Measurements from ENCODE around the gene UBAP1L. TPM values are rescaled to one million over a fixed set of nuclear protein-coding genes. Genes with fewer than 3 reads are reported as not detected.
"Not testable (repeated sequence)": the region's sequence is repeated elsewhere in the genome, so short reads cannot be mapped to it uniquely, and the experiment has no call there.

The UBAP1L gene
- total and polyA plus RNA-seq, 8 donors: 1.8 to 5.3 (median 3.0) TPM; not detected in 2

DNA sequence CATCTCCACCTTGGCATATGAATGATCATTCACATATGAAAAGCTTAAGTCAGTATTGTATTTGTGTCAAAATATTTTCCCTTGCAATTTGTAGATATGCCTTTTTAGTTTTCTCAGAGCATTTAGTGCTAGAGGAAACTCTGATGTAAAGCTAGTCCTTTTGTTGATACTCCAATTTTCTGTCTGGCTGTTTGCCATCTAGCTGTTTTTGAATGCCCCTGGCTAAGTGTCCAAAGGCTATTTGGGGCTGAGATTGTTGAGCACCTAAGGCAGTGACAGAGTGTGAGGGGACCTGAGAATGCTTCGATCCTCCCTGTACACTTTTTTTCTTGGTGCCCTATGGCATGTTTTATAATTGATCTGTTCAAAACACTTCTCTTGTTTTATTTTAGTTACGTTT, 66.8 kb downstream of the UBAP1L start:
- TF ChIP-seq, protein P1, sequence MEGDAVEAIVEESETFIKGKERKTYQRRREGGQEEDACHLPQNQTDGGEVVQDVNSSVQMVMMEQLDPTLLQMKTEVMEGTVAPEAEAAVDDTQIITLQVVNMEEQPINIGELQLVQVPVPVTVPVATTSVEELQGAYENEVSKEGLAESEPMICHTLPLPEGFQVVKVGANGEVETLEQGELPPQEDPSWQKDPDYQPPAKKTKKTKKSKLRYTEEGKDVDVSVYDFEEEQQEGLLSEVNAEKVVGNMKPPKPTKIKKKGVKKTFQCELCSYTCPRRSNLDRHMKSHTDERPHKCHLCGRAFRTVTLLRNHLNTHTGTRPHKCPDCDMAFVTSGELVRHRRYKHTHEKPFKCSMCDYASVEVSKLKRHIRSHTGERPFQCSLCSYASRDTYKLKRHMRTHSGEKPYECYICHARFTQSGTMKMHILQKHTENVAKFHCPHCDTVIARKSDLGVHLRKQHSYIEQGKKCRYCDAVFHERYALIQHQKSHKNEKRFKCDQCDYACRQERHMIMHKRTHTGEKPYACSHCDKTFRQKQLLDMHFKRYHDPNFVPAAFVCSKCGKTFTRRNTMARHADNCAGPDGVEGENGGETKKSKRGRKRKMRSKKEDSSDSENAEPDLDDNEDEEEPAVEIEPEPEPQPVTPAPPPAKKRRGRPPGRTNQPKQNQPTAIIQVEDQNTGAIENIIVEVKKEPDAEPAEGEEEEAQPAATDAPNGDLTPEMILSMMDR (IDR thresholded peaks at IDR 0.05): no peak
- TF ChIP-seq EP300 (IDR thresholded peaks at IDR 0.05): no peak
- no peak for TF ChIP-seq POLR2A (IDR thresholded peaks at IDR 0.05)
- TF ChIP-seq POLR2AphosphoS5 (IDR thresholded peaks at IDR 0.05): no peak

DNA sequence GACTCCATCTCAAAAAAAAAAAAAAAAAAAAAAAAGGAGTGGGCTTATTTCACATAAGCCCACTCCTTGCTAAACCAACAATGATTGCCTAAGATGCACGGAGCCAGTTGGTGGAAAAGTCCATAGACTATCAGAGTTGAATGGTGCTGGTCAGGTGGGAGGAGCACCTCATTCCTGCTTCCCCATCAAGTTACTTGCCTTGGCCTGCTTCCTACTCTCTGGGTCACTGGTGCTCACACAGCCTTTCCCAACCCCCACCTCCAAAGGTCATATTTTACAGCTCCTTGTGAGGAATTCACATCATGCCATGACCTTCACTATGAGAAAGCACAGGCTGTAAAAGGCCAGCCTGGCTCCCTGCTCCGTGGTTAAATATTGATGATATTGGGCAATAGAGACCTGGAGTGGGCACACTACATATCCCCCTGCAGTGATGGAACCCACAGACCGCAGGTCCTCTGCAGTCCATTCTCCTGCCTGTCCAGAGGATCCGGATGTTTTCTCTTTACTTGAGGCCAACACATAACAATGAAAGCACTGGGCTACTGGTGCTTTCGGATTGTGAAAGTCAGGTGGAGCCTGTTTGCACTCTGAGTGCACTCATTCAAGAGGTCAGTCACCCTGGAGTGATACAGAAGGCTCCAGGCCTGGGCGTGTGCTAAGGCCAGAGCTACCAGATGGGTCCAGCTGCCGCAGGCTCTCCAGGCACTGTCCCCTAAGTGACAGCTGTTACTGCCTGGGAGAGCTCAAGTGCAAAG, 70.1 kb downstream of the UBAP1L start, which contains the start of gene SLC51B:
SLC51B (plus strand) TSS at position 664 of the 758 bp plus-strand sequence. CDS start 4,618 bp downstream, outside the sequence.
- 34 to 50% (median 41%) methylated on average over 7 of the region's 7 CpGs for WGBS, 5 donors
- TF ChIP-seq, protein P1 (IDR thresholded peaks at IDR 0.05): no peak
- TF ChIP-seq POLR2A (IDR thresholded peaks at IDR 0.05) (no peak), POLR2AphosphoS5 (IDR thresholded peaks at IDR 0.05) (peak in 2 of 3 donors; percentile 65 to 66)
- H3K27ac ChIP-seq: peak within 1 kb of the TSS in 4 of 5 donors; percentile 35 to 70 (median 62)
- H3K9me3 ChIP-seq: no peaks in the 10 kb centered on the region
- intact Hi-C loops (cut with DNase I; ENCODE audit: low total_unique reads): no loop called here
- peaks cover 19 to 37% (median 27%) of the 10 kb centered on the region in 4 donors for H3K4me1 ChIP-seq
- peak; percentile 61 to 80 for DNase-seq
- H3K4me3 ChIP-seq: no peak within 1 kb of the TSS
- H3K36me3 ChIP-seq: no peaks in the 10 kb centered on the region
- no peaks in the 10 kb centered on the region for H3K27me3 ChIP-seq

More for the DNA sequence above, 66.8 kb downstream of the UBAP1L start:
- H3K4me1 ChIP-seq: peaks cover 23 to 43% (median 31%) of the 10 kb centered on the region in 4 donors
- intact Hi-C loops (cut with DNase I; ENCODE audit: low total_unique reads): no loop called here
- DNase-seq: no peak
- H3K9me3 ChIP-seq: no peaks in the 10 kb centered on the region
- no peaks in the 10 kb centered on the region for H3K27me3 ChIP-seq
- 61 to 83% (median 71%) methylated on average over 2 of the region's 2 CpGs for WGBS, 5 donors
- no peak overlapping the region for H3K4me3 ChIP-seq
- no peak overlapping the region for H3K27ac ChIP-seq
- H3K36me3 ChIP-seq: peaks cover 0 to 7% (median 0%) of the 10 kb centered on the region in 4 donors

DNA sequence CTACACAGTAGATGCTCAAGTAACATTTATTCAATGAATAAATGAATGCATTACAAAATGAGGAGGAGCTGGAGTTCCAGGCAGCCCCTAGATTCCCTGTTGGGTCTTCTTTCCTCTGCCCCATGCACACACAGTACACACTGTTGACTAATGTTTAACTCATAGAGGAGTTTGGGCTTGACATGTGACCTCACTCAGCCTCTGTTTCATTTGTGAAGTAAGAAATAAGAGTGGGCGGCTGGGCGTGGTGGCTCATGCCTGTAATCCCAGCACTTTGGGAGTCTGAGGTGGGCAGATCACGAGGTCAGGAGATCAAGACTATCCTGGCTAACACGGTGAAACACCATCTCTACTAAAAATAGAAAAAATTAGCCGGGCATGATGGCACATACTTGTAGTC, 70.8 kb downstream of the UBAP1L start:
- peak in 1 of 3 donors; percentile 20 for TF ChIP-seq POLR2AphosphoS5 (IDR thresholded peaks at IDR 0.05)
- H3K27me3 ChIP-seq; intact Hi-C loops (cut with DNase I; ENCODE audit: low total_unique reads); H3K4me3 ChIP-seq; H3K36me3 ChIP-seq; H3K9me3 ChIP-seq: not testable (repeated sequence)
- H3K4me1 ChIP-seq: peaks cover 14 to 30% (median 20%) of the 10 kb centered on the region in 4 donors
- H3K27ac ChIP-seq: peak overlapping the region in 2 of 5 donors; percentile 35 to 70
- peak; percentile 25 to 50 for DNase-seq
- WGBS, 5 donors: 44 to 62% (median 59%) methylated on average over 5 of the region's 5 CpGs

DNA sequence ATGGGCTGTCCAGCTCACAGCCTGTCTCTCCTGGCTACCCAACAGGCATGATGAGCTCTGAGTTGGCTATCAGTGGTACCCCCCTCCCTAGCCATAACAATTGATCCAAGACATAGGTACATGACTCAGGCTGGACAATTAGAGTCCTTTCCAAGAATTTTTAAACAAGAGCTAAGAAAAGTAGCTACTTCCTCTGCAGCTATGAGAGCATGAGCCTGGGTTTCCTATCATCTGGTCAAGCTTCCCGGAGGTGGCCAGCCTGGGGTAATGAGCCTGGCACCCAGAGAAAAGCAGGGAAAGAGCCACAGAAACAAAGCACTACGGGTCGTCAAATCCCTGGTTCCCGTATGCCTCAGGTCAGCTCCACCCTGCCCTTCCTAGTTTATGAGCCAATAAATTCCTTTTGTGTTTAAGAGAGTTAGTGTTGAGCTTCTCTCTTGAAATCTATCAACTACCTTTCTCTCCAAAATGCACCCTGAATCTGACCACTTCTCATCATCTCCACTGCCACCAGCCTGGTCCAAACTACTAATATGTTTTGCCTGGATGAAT, 72.1 kb downstream of the UBAP1L start:
- H3K27ac ChIP-seq: peak overlapping the region in 1 of 5 donors; percentile 27
- no peaks in the 10 kb centered on the region for H3K9me3 ChIP-seq
- H3K36me3 ChIP-seq: no peaks in the 10 kb centered on the region
- H3K4me1 ChIP-seq: peaks cover 14 to 22% (median 18%) of the 10 kb centered on the region in 4 donors
- peak in 1 of 2 donors; percentile 13 for DNase-seq
- no peak for TF ChIP-seq EP300 (IDR thresholded peaks at IDR 0.05)
- TF ChIP-seq POLR2AphosphoS5 (IDR thresholded peaks at IDR 0.05): no peak
- no peak for TF ChIP-seq POLR2A (IDR thresholded peaks at IDR 0.05)
- TF ChIP-seq, protein P1 (IDR thresholded peaks at IDR 0.05): no peak
- no peaks in the 10 kb centered on the region for H3K27me3 ChIP-seq
- intact Hi-C loops (cut with DNase I; ENCODE audit: low total_unique reads): no loop called here
- 47 to 73% (median 60%) methylated on average over 4 of the region's 4 CpGs for WGBS, 5 donors
- no peak overlapping the region for H3K4me3 ChIP-seq

Small RNA genes within 50 kb of the gene (small RNA-seq; reads per million reads assigned to genes)
- gene AC013553.1: 0 reads per million in 4 donors

Other genes starting within 250 kb of the UBAP1L start
- 10 to 100 TPM in 2 of 5 donors, 1 to 10 TPM in 3; 4.0 to 43.8 (median 9.2) TPM for gene ANKDD1A, start 203.3 kb downstream of the UBAP1L start, total RNA-seq
- 1 to 10 TPM; 1.5 to 2.7 (median 1.7) TPM for gene ANKDD1A, start 203.3 kb downstream of the UBAP1L start, polyA plus RNA-seq
- 100 to 1,000 TPM in 1 of 5 donors, 10 to 100 TPM in 4; 21.6 to 129 (median 68.2) TPM for gene SPG21, start 125.3 kb downstream of the UBAP1L start, total RNA-seq
- 10 to 100 TPM; 61.6 to 68.7 (median 67.7) TPM for gene SPG21, start 125.3 kb downstream of the UBAP1L start, polyA plus RNA-seq
- gene MTFMT, start 85.6 kb downstream of the UBAP1L start, total RNA-seq: 100 to 1,000 TPM in 1 of 5 donors, 10 to 100 TPM in 2, 1 to 10 TPM in 1, not detected in 1; 9.7 to 105 (median 20.2) TPM
- 10 to 100 TPM in 1 of 3 donors, 1 to 10 TPM in 2; 5.3 to 12.0 (median 6.1) TPM for gene MTFMT, start 85.6 kb downstream of the UBAP1L start, polyA plus RNA-seq
- gene SLC51B, start 69.8 kb downstream of the UBAP1L start, total RNA-seq: 10 to 100 TPM in 1 of 5 donors, not detected in 4; 19.7 TPM
- under 1 TPM in 2 of 3 donors, not detected in 1; 0.38 to 0.62 TPM for gene SLC51B, start 69.8 kb downstream of the UBAP1L start, polyA plus RNA-seq
- 10 to 100 TPM in 2 of 5 donors, 1 to 10 TPM in 2, under 1 TPM in 1; 0.58 to 27.7 (median 9.6) TPM for gene RASL12, start 47.2 kb downstream of the UBAP1L start, total RNA-seq
- gene RASL12, start 47.2 kb downstream of the UBAP1L start, polyA plus RNA-seq: 10 to 100 TPM in 2 of 3 donors, 1 to 10 TPM in 1; 7.0 to 17.1 (median 12.2) TPM
- gene KBTBD13, start 38.5 kb downstream of the UBAP1L start, total RNA-seq: under 1 TPM in 1 of 5 donors, not detected in 4; 0.18 TPM
- not detected for gene KBTBD13, start 38.5 kb downstream of the UBAP1L start, polyA plus RNA-seq
- gene PDCD7, start 18.6 kb upstream of the UBAP1L start, total RNA-seq: 100 to 1,000 TPM in 1 of 5 donors, 10 to 100 TPM in 4; 12.7 to 127 (median 31.5) TPM
- gene PDCD7, start 18.6 kb upstream of the UBAP1L start, polyA plus RNA-seq: 10 to 100 TPM; 10.7 to 16.6 (median 12.4) TPM
- 100 to 1,000 TPM in 1 of 5 donors, 10 to 100 TPM in 4; 28.6 to 121 (median 85.9) TPM for gene CLPX, start 70.1 kb upstream of the UBAP1L start, total RNA-seq
- 10 to 100 TPM; 11.1 to 17.7 (median 11.1) TPM for gene CLPX, start 70.1 kb upstream of the UBAP1L start, polyA plus RNA-seq
- 10 to 100 TPM in 3 of 5 donors, 1 to 10 TPM in 2; 1.8 to 28.7 (median 14.3) TPM for gene CILP, start 96.3 kb upstream of the UBAP1L start, total RNA-seq
- 1 to 10 TPM in 2 of 3 donors, under 1 TPM in 1; 0.76 to 1.9 (median 1.8) TPM for gene CILP, start 96.3 kb upstream of the UBAP1L start, polyA plus RNA-seq
- 10 to 100 TPM in 2 of 5 donors, 1 to 10 TPM in 3; 2.6 to 17.5 (median 6.1) TPM for gene PARP16, start 171.7 kb upstream of the UBAP1L start, total RNA-seq
- gene PARP16, start 171.7 kb upstream of the UBAP1L start, polyA plus RNA-seq: 1 to 10 TPM; 5.3 to 8.6 (median 7.4) TPM
- gene RNU5A-1, start 180.9 kb upstream of the UBAP1L start, total RNA-seq: not detected
- not detected for gene RNU5A-1, start 180.9 kb upstream of the UBAP1L start, polyA plus RNA-seq
- not detected for gene RNU5B-1, start 189.5 kb upstream of the UBAP1L start, total RNA-seq
- not detected for gene RNU5B-1, start 189.5 kb upstream of the UBAP1L start, polyA plus RNA-seq